Hepatocyte (in vitro differentiated cells): Measurements from ENCODE around the gene DNAAF8. TPM values are rescaled to one million over a fixed set of nuclear protein-coding genes. Genes with fewer than 3 reads are reported as not detected.

Experiments
- DNase-seq: peaks from one replicate; pipeline ENCODE4 v3.0.0-alpha.2; 2016; ENCODE audit warnings: low spot score
- H2AFZ ChIP-seq: fragments of 200-600 bp; sonication (generic); 2 replicates; pipeline ENCODE4 v1.6.0; 2016; ENCODE audit warnings: antibody characterized with exemption, mild to moderate bottlenecking
- H3K27ac ChIP-seq: fragments of 200-600 bp; sonication (generic); 2 replicates; pipeline ENCODE4 v1.5.1; 2016; ENCODE audit warnings: mild to moderate bottlenecking
- H3K27me3 ChIP-seq: fragments of 200-600 bp; sonication (generic); 2 replicates; pipeline ENCODE4 v1.6.1; 2016
- H3K36me3 ChIP-seq: fragments of 200-600 bp; sonication (generic); replicated peaks from 2 replicates; pipeline ENCODE4 v1.5.1; 2016; ENCODE audit warnings: low read depth; ENCODE audit not compliant: insufficient read depth
- H3K4me1 ChIP-seq: fragments of 200-600 bp; sonication (generic); 2 replicates; pipeline ENCODE4 v1.5.1; 2016; ENCODE audit warnings: mild to moderate bottlenecking, moderate library complexity; ENCODE audit not compliant: insufficient read depth
- H3K4me2 ChIP-seq: fragments of 200-600 bp; sonication (generic); 2 replicates; pipeline ENCODE4 v1.6.0; 2016
- H3K4me3 ChIP-seq: fragments of 200-600 bp; sonication (generic); 2 replicates; pipeline ENCODE4 v1.5.1; 2016; ENCODE audit warnings: mild to moderate bottlenecking
- H3K79me2 ChIP-seq: fragments of 200-600 bp; sonication (generic); 2 replicates; pipeline ENCODE4 v1.6.0; 2017; ENCODE audit warnings: mild to moderate bottlenecking
- H3K9me2 ChIP-seq: fragments of 200-600 bp; sonication (generic); replicated peaks from 2 replicates; pipeline ENCODE4 v1.6.0; 2017; ENCODE audit warnings: mild to moderate bottlenecking; ENCODE audit not compliant: insufficient read depth
- H3K9me3 ChIP-seq: fragments of 200-600 bp; sonication (generic); 2 replicates; pipeline ENCODE4 v1.5.1; 2016; ENCODE audit warnings: low read depth, mild to moderate bottlenecking
- H4K20me1 ChIP-seq: fragments of 200-600 bp; sonication (generic); 2 replicates; pipeline ENCODE4 v1.6.0; 2016; ENCODE audit warnings: mild to moderate bottlenecking; ENCODE audit not compliant: insufficient read depth, poor library complexity, severe bottlenecking
- CTCF ChIP-seq: fragments of 200-600 bp; sonication (generic); IDR thresholded peaks from 2 replicates; pipeline ENCODE4 v1.5.1; 2016; ENCODE audit warnings: antibody characterized with exemption, mild to moderate bottlenecking; ENCODE audit not compliant: poor library complexity
- EZH2 ChIP-seq: fragments of 200-600 bp; sonication (generic); IDR thresholded peaks from 2 replicates; pipeline ENCODE4 v1.6.1; 2016; ENCODE audit warnings: antibody characterized with exemption, mild to moderate bottlenecking, borderline replicate concordance
- EZH2phosphoT487 ChIP-seq: fragments of 200-600 bp; sonication (generic); IDR thresholded peaks from one replicate; pipeline ENCODE4 v1.6.1; 2018; ENCODE audit warnings: antibody characterized with exemption, mild to moderate bottlenecking, low read depth, moderate library complexity; ENCODE audit not compliant: unreplicated experiment, severe bottlenecking
- WGBS: methylation state at CpG from one replicate; pipeline ENCODE4 v1.1.6; 2016; ENCODE audit warnings: low lambda C conversion rate; ENCODE audit errors: missing lambda C conversion rate; 5-methylcytosine and 5-hydroxymethylcytosine counted together
- polyA plus RNA-seq: library from polyadenylated mRNA; unstranded; fragments of >200 nt; fragmentation: Nextera tagmentation; extraction: Ambion mirVana; gene quantifications from 2 replicates; pipeline ENCODE4 v1.2.1, GENCODE V29; 2016
- total RNA-seq: library from RNA; depleted of rRNA; stranded (reverse); fragments of >200 nt; gene quantifications from 2 replicates; pipeline ENCODE4 v1.2.3, GENCODE V29; 2014

Gene DNAAF8
- total and polyA plus RNA-seq, 2 experiments from 2014 or later: 0.23 to 1.6 TPM

- H3K79me2 ChIP-seq: no peaks in the 10 kb centered on the region
- no peaks in the 10 kb centered on the region for H4K20me1 ChIP-seq
- no peaks in the 10 kb centered on the region for H3K4me1 ChIP-seq
- no peak within 1 kb of the TSS for H3K4me3 ChIP-seq
- H2AFZ ChIP-seq: no peak within 1 kb of the TSS
- no peak within 1 kb of the TSS for H3K27ac ChIP-seq
- no peaks in the 10 kb centered on the region for H3K27me3 ChIP-seq
- no peaks in the 10 kb centered on the region for H3K36me3 ChIP-seq
- DNase-seq: no peak
- WGBS: 78% methylated on average over 10 of the region's 14 CpGs
- no peak within 1 kb of the TSS for H3K4me2 ChIP-seq
- H3K9me3 ChIP-seq: no peaks in the 10 kb centered on the region
- TF ChIP-seq CTCF: no peak
- no peak for TF ChIP-seq EZH2
- TF ChIP-seq EZH2phosphoT487: no peak
- H3K9me2 ChIP-seq: no peaks in the 10 kb centered on the region
Observed at GRCh38 chr16:4795181-4795827, 61.0 kb downstream of the DNAAF8 start, which contains the start of gene SMIM22. SMIM22 (plus strand) TSS chr16:4795369; CDS start chr16:4795735, 366 bp downstream.

- no peak for DNase-seq
- Histone ChIP-seq H3K27ac (no peak overlapping the region), H3K9me3 (no peaks in the 10 kb centered on the region), H3K36me3 (no peaks in the 10 kb centered on the region), H3K4me3 (no peak overlapping the region), H4K20me1 (no peaks in the 10 kb centered on the region), H3K9me2 (no peaks in the 10 kb centered on the region), H3K27me3 (no peaks in the 10 kb centered on the region), H2AFZ (no peak overlapping the region), H3K4me2 (no peak overlapping the region), H3K79me2 (peaks cover 3% of the 10 kb centered on the region), H3K4me1 (peaks cover under 1% of the 10 kb centered on the region)
- no peak for TF ChIP-seq EZH2phosphoT487
- TF ChIP-seq EZH2: no peak
- no peak for TF ChIP-seq CTCF
- WGBS: 93% methylated on average over 22 of the region's 30 CpGs
Observed at GRCh38 chr16:4795828-4796572, 61.7 kb downstream of the DNAAF8 start.

GRCh38 chr16:4796982-4797804, 62.9 kb downstream of the DNAAF8 start:
- no peak overlapping the region for H3K4me2 ChIP-seq
- DNase-seq: no peak
- peaks cover 8% of the 10 kb centered on the region for H3K4me1 ChIP-seq
- no peak overlapping the region for H3K27ac ChIP-seq
- no peak overlapping the region for H3K4me3 ChIP-seq
- no peak for TF ChIP-seq CTCF
- no peak for TF ChIP-seq EZH2
- no peak for TF ChIP-seq EZH2phosphoT487
- H3K79me2 ChIP-seq: peaks cover 3% of the 10 kb centered on the region
- H3K36me3 ChIP-seq: no peaks in the 10 kb centered on the region
- WGBS: 88% methylated on average over 21 of the region's 21 CpGs
- no peaks in the 10 kb centered on the region for H3K9me3 ChIP-seq
- no peaks in the 10 kb centered on the region for H3K9me2 ChIP-seq
- H4K20me1 ChIP-seq: no peaks in the 10 kb centered on the region
- no peaks in the 10 kb centered on the region for H3K27me3 ChIP-seq
- H2AFZ ChIP-seq: no peak overlapping the region
